Naive thymus-derived CD8-positive, alpha-beta T cell (primary cell): ENCODE measurements around the gene RDH5. TPM values are rescaled to one million over a fixed set of nuclear protein-coding genes. Genes with fewer than 3 reads are reported as not detected.
A peak's percentile ranks its signal among the peaks of the same experiment; 100 is the strongest.

Experiments
- ATAC-seq, 2 donors: fragments of 150-1000 bp; cut with Tn5 transposase in 1 of 2; sonication (Bioruptor Pico), chemical (Tn5 transposase) in 1 of 2; 1 replicate in 1 of 2; 2 replicates in 1 of 2; pipeline ENCODE4 v1.10.0; 2021; ENCODE audit warnings: mild to moderate bottlenecking in 2 of 2, moderate library complexity in 2 of 2
- POLR2A ChIA-PET: fragments of 350-600 bp; sonication (Branson Sonifier 250); formaldehyde crosslinking; loops from one replicate; lab custom pipeline; 2021; ENCODE audit warnings: antibody characterized with exemption; lab: Charles Lee
- DNase-seq, 10 donors: peaks; one replicate each; pipeline versions ENCODE4 v3.0.0 to v3.0.0-alpha.2; 2020 to 2022
- H3K27ac Mint-ChIP-seq, 10 donors: one replicate each; pipeline ENCODE4 v1.8.0; 2020 to 2022; ENCODE audit warnings: mild to moderate bottlenecking in 10 of 10, mixed read lengths in 10 of 10, moderate library complexity in 4 of 10, inconsistent platforms in 1 of 10
- H3K27me3 Mint-ChIP-seq, 5 donors: one replicate each; pipeline ENCODE4 v1.8.0; 2021 to 2022; ENCODE audit warnings: mixed read lengths in 5 of 5
- H3K36me3 Mint-ChIP-seq, 3 donors: one replicate each; pipeline ENCODE4 v1.8.0; 2020 to 2022; ENCODE audit warnings: mixed read lengths in 3 of 3, mild to moderate bottlenecking in 2 of 3, inconsistent platforms in 1 of 3
- H3K4me1 Mint-ChIP-seq, 4 donors: one replicate each; pipeline ENCODE4 v1.8.0; 2021 to 2022; ENCODE audit warnings: mixed read lengths in 4 of 4
- H3K4me3 Mint-ChIP-seq, 10 donors: one replicate each; pipeline ENCODE4 v1.8.0; 2020 to 2022; ENCODE audit warnings: mild to moderate bottlenecking in 10 of 10, mixed read lengths in 10 of 10, moderate library complexity in 6 of 10, inconsistent platforms in 1 of 10
- H3K9me3 Mint-ChIP-seq, 9 donors: one replicate each; pipeline ENCODE4 v1.8.0; 2020 to 2022; ENCODE audit warnings: mixed read lengths in 9 of 9, mild to moderate bottlenecking in 3 of 9, inconsistent platforms in 1 of 9, moderate library complexity in 1 of 9
- polyA plus RNA-seq, 3 donors: library from polyadenylated mRNA; unstranded; fragments of 300-500 nt; fragmentation: Illumina TruSeq; gene quantifications; one replicate each; pipeline ENCODE4 v1.2.3, GENCODE V29; 2021
- total RNA-seq, 8 experiments: library from RNA in 2 of 8; stranded (reverse) in 2 of 8; gene quantifications; one replicate each; pipeline ENCODE4 v1.2.3 and lab custom pipeline; 2021 to 2026

The RDH5 gene
- total and polyA plus RNA-seq, 5 experiments from 2014 or later = 1.0 to 30.4 (median 15.1) TPM; not detected in 1

DNA sequence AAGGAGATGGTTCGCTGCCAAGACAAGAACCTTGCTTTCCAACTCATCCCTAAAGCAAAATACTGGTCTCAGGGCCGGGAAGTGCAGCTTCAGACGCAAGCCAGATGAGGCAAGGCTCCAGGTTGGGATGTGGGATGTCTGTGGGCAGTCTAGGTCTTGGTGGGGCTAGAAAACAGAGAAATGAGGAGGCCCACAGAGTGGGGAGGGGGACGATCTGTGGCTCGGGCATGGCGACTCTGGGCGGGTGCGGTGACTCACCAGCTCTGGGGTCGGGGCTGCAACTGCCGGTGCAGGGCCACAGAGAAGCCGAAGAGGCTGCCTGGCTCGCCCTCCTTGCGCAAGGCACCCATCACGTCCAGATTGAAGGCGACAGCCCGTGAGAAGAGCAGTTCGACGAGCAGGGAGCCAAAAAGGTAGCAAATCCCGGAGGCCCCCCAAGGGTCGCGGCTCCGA lies 12.9 kb upstream of the RDH5 start:
- DNase-seq (peak in 1 of 10 donors; percentile 58), ATAC-seq (peak; percentile 45 to 56)
- no peaks in the 10 kb centered on the region for H3K9me3 Mint-ChIP-seq
- POLR2A ChIA-PET = interaction anchor here (0.6 to 2.0 kb wide), 2 partner anchors 10 to 255 kb away, joined by 3 to 5 read pairs; no protein-coding TSS in a partner anchor
- H3K4me1 Mint-ChIP-seq = peaks cover 17 to 23% (median 19%) of the 10 kb centered on the region in 4 donors
- peaks cover 5 to 32% (median 24%) of the 10 kb centered on the region in 5 donors for H3K27me3 Mint-ChIP-seq
- peak overlapping the region; percentile 68 to 92 (median 80) for H3K4me3 Mint-ChIP-seq
- peak overlapping the region in 1 of 10 donors; percentile 38 for H3K27ac Mint-ChIP-seq
- H3K36me3 Mint-ChIP-seq = no peaks in the 10 kb centered on the region

DNA sequence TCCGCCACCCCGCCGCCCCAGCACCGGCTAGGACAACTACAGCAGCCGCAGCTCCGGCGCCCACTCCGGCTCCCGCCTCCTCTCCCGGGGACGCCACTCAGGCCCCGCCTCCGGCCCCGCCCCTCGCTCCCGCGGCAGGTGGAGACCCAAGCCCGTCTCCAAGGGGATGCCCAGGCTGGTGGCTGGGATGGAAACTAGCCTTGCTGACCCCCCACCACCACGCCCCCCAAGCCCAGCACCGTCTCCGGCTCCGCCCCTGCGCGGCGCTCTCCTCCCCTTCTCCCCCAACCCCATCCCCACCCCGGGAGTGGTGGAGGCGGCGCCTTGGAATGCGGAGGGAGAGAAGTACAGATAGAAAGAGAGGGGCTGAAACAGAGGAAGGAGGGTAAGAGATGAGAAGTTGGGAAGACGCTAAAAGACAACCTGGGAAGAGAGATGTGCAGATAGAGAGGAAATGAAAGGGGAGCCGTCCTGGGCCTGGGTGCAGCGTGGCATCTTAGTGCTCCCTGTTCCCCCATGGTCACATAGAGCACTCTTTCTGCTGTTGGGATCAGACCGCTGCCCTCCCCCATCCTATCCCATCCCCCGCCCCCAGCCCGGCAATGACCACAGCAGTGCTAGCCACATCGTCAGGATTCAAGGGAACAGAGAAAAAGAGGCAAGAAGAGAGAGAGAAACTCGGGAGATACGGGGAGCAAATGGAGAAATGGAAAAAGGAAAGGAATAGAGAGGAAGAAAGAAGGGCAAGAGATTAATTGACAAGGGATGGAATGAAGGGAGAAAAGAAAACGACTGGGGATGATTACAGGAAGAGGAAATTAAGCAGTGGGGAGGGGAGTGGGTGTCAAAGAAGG lies 12.1 kb upstream of the RDH5 start, which contains the start of gene ITGA7:
TSS of gene ITGA7 (minus strand) at position 64 of the 854 bp plus-strand sequence. CDS start 222 bp downstream, outside the sequence.
- POLR2A ChIA-PET = interaction anchor here (0.6 kb wide), 1 partner anchor 255 kb away, joined by 3 read pairs; no protein-coding TSS in a partner anchor
- Mint-ChIP-seq H3K9me3 (no peaks in the 10 kb centered on the region), H3K27me3 (peaks cover 5 to 32% (median 24%) of the 10 kb centered on the region in 5 donors), H3K27ac (peak within 1 kb of the TSS in 6 of 10 donors; percentile 21 to 64 (median 36)), H3K36me3 (no peaks in the 10 kb centered on the region), H3K4me1 (peaks cover 17 to 23% (median 20%) of the 10 kb centered on the region in 4 donors), H3K4me3 (peak within 1 kb of the TSS; percentile 73 to 92 (median 84))
- peak in 9 of 10 donors; percentile 25 to 74 (median 46) for DNase-seq
- ATAC-seq = peak; percentile 72 to 90

DNA sequence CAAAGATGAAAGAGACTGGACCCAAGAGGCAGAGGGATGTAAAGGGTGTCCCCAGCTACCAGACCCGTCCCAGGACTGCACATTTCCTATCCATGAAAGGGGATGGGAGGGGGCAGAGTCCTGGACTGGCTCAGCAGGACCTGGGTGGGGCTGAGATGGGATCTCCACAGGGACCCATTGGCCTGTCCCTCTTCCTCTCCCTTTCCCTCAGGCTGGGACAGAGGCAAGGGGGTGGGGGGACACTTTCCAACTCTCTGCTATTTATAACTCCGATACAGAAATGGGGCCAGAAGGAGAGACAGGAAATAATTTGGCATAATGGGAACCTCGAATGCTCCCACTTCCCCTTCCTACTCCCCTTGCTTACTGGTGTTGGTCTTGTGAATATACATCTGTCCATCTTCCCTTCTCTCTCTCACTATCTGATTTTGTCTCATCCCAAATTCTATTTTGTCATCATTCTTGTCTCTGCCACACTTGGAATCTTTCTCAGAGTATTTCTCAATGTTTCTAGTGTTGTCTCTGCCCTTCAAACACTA lies 11.4 kb upstream of the RDH5 start:
- Mint-ChIP-seq H3K9me3 (no peaks in the 10 kb centered on the region), H3K4me1 (peaks cover 17 to 23% (median 20%) of the 10 kb centered on the region in 4 donors), H3K27me3 (peaks cover 5 to 32% (median 24%) of the 10 kb centered on the region in 5 donors), H3K36me3 (no peaks in the 10 kb centered on the region), H3K27ac (peak overlapping the region in 2 of 10 donors; percentile 21 to 49), H3K4me3 (peak overlapping the region; percentile 64 to 92 (median 84))
- DNase-seq = peak in 1 of 10 donors; percentile 22
- ATAC-seq = no peak
- POLR2A ChIA-PET = no interaction called here

DNA sequence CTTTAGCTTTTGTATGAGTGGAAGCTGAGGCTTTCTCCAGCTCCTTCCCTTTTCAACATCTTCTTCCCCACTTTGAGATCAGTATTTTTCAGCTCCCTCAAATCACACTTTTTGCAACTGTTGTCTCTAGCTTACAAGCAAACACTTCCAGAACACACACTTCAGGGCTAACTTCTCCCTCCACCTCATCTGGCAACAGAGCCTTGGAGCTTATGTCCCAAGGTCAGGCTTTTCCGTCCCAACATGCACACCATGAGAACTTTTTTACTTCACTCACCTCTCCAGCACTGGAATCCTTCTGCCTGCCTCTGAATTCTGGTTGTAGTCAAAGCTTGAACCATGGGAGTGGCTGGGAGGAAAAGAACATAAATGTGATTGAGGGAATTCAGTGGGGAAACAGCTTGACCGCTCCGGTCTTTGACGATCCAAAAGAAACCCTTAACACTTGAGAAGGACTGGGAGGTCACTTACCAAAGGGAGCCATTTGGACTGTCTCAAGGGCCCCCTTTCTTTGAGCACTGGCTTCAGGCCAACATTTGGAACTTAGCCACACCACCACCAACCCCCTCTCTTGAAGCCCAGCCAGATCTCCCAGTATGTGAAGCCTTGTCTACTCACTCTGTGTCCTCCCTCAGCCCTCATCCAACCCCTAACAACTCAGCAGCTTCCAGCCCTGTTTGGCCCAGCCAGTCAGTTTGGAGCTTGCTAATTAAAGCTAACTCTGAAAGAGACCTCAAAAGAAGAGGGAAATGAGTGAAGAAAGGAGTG lies 8.2 kb upstream of the RDH5 start:
- Mint-ChIP-seq H3K4me1 (peaks cover 21 to 36% (median 34%) of the 10 kb centered on the region in 4 donors), H3K27ac (peak overlapping the region in 2 of 10 donors; percentile 42 to 66), H3K4me3 (no peak overlapping the region), H3K27me3 (peaks cover 5 to 25% (median 20%) of the 10 kb centered on the region in 5 donors), H3K36me3 (peaks cover 0 to 3% (median 0%) of the 10 kb centered on the region in 3 donors), H3K9me3 (peaks cover 0 to 3% (median 0%) of the 10 kb centered on the region in 9 donors)
- no peak for DNase-seq
- ATAC-seq = no peak
- POLR2A ChIA-PET = no interaction called here

GRCh38 chr12:55712700-55713415 lies 7.3 kb upstream of the RDH5 start:
- H3K9me3 Mint-ChIP-seq = peaks cover 0 to 3% (median 0%) of the 10 kb centered on the region in 9 donors
- ATAC-seq (no peak), DNase-seq (no peak)
- H3K27me3 Mint-ChIP-seq = peaks cover 5 to 20% (median 17%) of the 10 kb centered on the region in 5 donors
- POLR2A ChIA-PET = no interaction called here
- H3K36me3 Mint-ChIP-seq = peaks cover 0 to 3% (median 0%) of the 10 kb centered on the region in 3 donors
- no peak overlapping the region for H3K27ac Mint-ChIP-seq
- H3K4me1 Mint-ChIP-seq = peaks cover 20 to 41% (median 39%) of the 10 kb centered on the region in 4 donors
- H3K4me3 Mint-ChIP-seq = no peak overlapping the region

- Mint-ChIP-seq H3K36me3 (peaks cover 0 to 3% (median 0%) of the 10 kb centered on the region in 3 donors), H3K4me1 (peaks cover 15 to 37% (median 35%) of the 10 kb centered on the region in 4 donors), H3K4me3 (peak overlapping the region in 1 of 10 donors; percentile 33), H3K27me3 (peaks cover 5 to 13% (median 10%) of the 10 kb centered on the region in 5 donors), H3K9me3 (peaks cover 0 to 3% (median 0%) of the 10 kb centered on the region in 9 donors), H3K27ac (no peak overlapping the region)
- ATAC-seq (no peak), DNase-seq (no peak)
- POLR2A ChIA-PET = no interaction called here
These were observed 6.5 kb upstream of the RDH5 start for GRCh38 chr12:55713721-55714120.

GRCh38 chr12:55715169-55715764 lies 4.9 kb upstream of the RDH5 start:
- Mint-ChIP-seq H3K4me3 (peak overlapping the region; percentile 86 to 97 (median 90)), H3K36me3 (peaks cover 0 to 3% (median 0%) of the 10 kb centered on the region in 3 donors), H3K9me3 (peaks cover 0 to 3% (median 0%) of the 10 kb centered on the region in 9 donors), H3K4me1 (peaks cover 12 to 34% (median 32%) of the 10 kb centered on the region in 4 donors), H3K27me3 (peaks cover 0 to 8% (median 0%) of the 10 kb centered on the region in 5 donors), H3K27ac (peak overlapping the region; percentile 93 to 99 (median 96))
- ATAC-seq = no peak
- POLR2A ChIA-PET = interaction anchor here (0.9 to 2.2 kb wide), 9 partner anchors 10 to 259 kb away, joined by 3 to 19 read pairs (median 7); partner anchors contain the start of genes CD63, GDF11, ORMDL2 and PYM1
- no peak for DNase-seq

DNA sequence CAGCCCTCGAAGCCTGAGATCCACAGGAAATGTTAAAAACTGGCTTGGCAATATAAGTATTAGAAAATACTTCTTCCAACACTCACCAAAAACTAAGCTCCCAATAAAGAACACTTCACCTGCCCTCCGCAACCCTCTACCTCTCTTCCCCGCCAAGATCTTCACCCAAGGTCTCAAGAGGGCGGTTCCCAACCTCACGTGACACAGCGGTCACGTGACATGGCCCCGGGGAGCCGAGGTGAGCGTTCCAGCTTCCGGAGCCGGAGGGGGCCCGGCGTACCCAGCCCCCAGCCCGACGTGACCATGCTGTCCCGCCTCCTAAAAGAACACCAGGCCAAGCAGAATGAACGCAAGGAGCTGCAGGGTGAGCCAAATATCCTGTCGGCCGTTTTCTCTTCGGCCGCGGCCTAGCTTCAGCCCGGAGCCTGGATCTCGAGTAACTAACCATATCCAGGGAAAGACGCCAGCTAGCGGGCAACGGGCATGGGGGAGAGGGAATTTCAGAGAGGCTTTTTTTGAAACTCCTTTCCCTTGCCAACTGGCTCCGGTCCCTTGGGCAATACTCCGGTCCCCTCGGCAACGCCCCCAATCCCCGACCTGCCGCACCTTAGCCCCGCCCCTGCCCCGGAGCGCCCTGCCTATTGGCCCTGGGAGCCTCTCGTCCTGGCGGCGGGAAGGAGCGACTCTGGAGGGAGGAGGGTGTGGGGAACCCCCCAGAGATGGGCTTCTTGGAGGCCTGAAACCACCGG lies 4.2 kb upstream of the RDH5 start, which contains the start of gene BLOC1S1:
TSS of gene BLOC1S1 (plus strand) at position 214 of the 749 bp plus-strand sequence. CDS start at position 220, 6 bp downstream.
- Mint-ChIP-seq H3K27me3 (peaks cover 0 to 4% (median 0%) of the 10 kb centered on the region in 5 donors), H3K9me3 (peaks cover 0 to 3% (median 0%) of the 10 kb centered on the region in 9 donors), H3K27ac (peak within 1 kb of the TSS; percentile 93 to 99 (median 96)), H3K36me3 (peaks cover 0 to 3% (median 0%) of the 10 kb centered on the region in 3 donors), H3K4me1 (peaks cover 12 to 39% (median 35%) of the 10 kb centered on the region in 4 donors), H3K4me3 (peak within 1 kb of the TSS; percentile 86 to 97 (median 90))
- DNase-seq (peak; percentile 88 to 97 (median 92)), ATAC-seq (peak; percentile 94)
- POLR2A ChIA-PET = interaction anchor here (0.7 to 2.2 kb wide), 13 partner anchors 10 to 1740 kb away, joined by 3 to 19 read pairs (median 4); partner anchors contain the start of genes CD63, GDF11, ORMDL2 and PYM1

DNA sequence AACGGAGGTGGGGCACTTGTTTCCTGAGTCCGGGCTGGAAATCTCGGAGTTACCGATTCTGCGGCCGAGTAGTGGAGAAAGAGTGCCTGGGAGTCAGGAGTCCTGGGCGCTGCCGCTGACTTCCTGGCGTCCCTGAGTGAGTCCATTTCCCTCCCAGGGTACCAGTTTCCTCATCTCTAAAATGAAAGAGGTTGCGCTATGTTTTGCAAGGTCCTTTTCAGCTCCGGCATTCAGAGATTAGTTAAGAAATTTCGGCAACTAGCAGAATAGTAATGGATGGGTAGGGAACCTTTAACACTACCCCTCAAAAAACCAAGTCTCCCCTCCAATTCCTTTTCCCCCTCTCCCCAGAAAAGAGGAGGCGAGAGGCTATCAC lies 3.6 kb upstream of the RDH5 start:
- Mint-ChIP-seq H3K4me1 (peaks cover 12 to 41% (median 35%) of the 10 kb centered on the region in 4 donors), H3K9me3 (peaks cover 0 to 3% (median 0%) of the 10 kb centered on the region in 9 donors), H3K27ac (peak overlapping the region; percentile 37 to 99 (median 96)), H3K4me3 (peak overlapping the region; percentile 86 to 97 (median 90)), H3K27me3 (peaks cover 0 to 4% (median 0%) of the 10 kb centered on the region in 5 donors), H3K36me3 (peaks cover 0 to 3% (median 0%) of the 10 kb centered on the region in 3 donors)
- POLR2A ChIA-PET = interaction anchor here (0.5 to 2.2 kb wide), 11 partner anchors 9 to 731 kb away, joined by 3 to 19 read pairs (median 5); partner anchors contain the start of genes CD63, PYM1 and RAB5B
- no peak for ATAC-seq
- no peak for DNase-seq
